SK-N-SH (cell line): ENCODE measurements around the gene PLVAP.

Experiments
- ELF1 ChIP-seq: IDR thresholded peaks from 2 replicates; pipeline ENCODE4 v1.4.0; 2012
- EP300 ChIP-seq, 2 experiments: IDR thresholded peaks; 2 replicates each; pipeline versions ENCODE4 v1.4.0 to v1.6.1; 2012; ENCODE audit warnings: borderline replicate concordance in 1 of 2, low read depth in 1 of 2, low read length in 1 of 2
- FOXM1 ChIP-seq: IDR thresholded peaks from 2 replicates; pipeline ENCODE4 v1.4.0; 2012; ENCODE audit warnings: low read depth, mild to moderate bottlenecking
- JUND ChIP-seq: IDR thresholded peaks from 2 replicates; pipeline ENCODE4 v1.4.0; 2012
- MEF2A ChIP-seq: IDR thresholded peaks from 2 replicates; pipeline ENCODE4 v1.4.0; 2012; ENCODE audit warnings: low read depth, borderline replicate concordance
- MXI1 ChIP-seq: IDR thresholded peaks from 2 replicates; pipeline ENCODE4 v1.6.1; 2012; ENCODE audit warnings: mild to moderate bottlenecking, low read depth, low read length, improper control_type of control experiment
- NFIC ChIP-seq: IDR thresholded peaks from 2 replicates; pipeline ENCODE4 v1.4.0; 2012; ENCODE audit warnings: borderline replicate concordance
- NRF1 ChIP-seq: IDR thresholded peaks from 2 replicates; pipeline ENCODE4 v1.6.1; 2012; ENCODE audit warnings: low read depth, mild to moderate bottlenecking, low read length
- RCOR1 ChIP-seq: fragments of 150-350 bp; IDR thresholded peaks from 2 replicates; pipeline ENCODE4 v1.6.1; 2017; ENCODE audit warnings: antibody characterized with exemption, low read length
- TF ChIP-seq, protein P1 (sequence below): fragments of 200-600 bp; sonication (generic); IDR thresholded peaks from 2 replicates; pipeline ENCODE4 v1.6.1; 2017; ENCODE audit warnings: antibody characterized with exemption, mild to moderate bottlenecking, moderate library complexity

DNA sequence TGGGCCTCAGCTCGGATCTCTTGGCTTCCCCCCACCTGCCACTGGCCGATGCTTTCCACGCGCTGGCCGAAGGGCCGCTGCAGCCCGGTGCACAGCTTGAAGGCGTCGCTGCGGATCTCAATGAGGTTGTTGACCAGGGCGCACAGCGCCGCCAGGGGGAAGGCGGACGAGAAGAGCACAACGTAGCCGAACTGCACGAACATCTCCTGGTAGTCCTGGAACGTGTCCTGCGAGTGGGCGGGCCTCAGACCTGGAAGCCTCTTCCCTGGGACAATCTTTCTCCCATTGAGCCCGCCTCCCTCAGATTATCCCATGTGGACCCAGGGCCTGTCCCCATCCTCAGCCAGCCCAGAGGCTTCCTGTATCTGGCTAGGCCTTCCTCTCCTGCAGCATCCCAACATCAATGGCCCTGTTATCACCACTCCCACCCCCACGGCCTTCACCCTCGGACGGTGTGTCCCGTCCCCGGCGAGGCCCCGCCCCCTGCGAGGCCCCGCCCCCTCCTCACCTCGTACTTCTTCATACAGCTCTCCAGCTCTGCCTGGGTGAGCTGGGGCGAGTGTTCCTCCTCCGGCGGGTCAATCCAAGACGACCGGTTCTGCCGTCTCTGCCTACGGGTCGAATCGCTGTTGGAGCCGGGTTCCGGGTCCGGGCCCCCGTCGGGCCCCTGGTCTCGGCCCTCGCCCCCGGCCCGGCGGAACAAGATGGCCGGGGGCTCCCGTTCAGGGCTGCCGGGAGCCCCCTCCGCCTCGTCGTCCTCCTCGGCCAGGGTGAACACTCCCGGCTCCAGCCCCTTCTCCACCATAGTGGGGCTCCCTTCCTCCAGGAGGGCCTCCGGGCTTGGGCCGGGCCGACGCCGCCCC lies 49.3 kb downstream of the PLVAP start:
- no peak for TF ChIP-seq NRF1
- no peak for TF ChIP-seq MXI1
- TF ChIP-seq, protein P1, sequence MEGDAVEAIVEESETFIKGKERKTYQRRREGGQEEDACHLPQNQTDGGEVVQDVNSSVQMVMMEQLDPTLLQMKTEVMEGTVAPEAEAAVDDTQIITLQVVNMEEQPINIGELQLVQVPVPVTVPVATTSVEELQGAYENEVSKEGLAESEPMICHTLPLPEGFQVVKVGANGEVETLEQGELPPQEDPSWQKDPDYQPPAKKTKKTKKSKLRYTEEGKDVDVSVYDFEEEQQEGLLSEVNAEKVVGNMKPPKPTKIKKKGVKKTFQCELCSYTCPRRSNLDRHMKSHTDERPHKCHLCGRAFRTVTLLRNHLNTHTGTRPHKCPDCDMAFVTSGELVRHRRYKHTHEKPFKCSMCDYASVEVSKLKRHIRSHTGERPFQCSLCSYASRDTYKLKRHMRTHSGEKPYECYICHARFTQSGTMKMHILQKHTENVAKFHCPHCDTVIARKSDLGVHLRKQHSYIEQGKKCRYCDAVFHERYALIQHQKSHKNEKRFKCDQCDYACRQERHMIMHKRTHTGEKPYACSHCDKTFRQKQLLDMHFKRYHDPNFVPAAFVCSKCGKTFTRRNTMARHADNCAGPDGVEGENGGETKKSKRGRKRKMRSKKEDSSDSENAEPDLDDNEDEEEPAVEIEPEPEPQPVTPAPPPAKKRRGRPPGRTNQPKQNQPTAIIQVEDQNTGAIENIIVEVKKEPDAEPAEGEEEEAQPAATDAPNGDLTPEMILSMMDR: no peak
- no peak for TF ChIP-seq MEF2A
- TF ChIP-seq JUND: no peak
- no peak for TF ChIP-seq NFIC
- no peak for TF ChIP-seq ELF1
- no peak for TF ChIP-seq RCOR1
- TF ChIP-seq EP300 (IDR thresholded peaks at IDR 0.05; ENCODE audit: borderline replicate concordance in 1 of 2, low read depth in 1 of 2, low read length in 1 of 2): no peak
- no peak for TF ChIP-seq FOXM1
